HG03045 (cell line): Measurements from ENCODE around the gene ATCAY.
"Not testable (repeated sequence)": the region's sequence is repeated elsewhere in the genome, so short reads cannot be mapped to it uniquely, and the experiment has no call there.

Source experiments
- ATAC-seq: cut with Tn5 transposase; IDR thresholded peaks from one replicate; pipeline ENCODE4 v1.9.1; 2021; ENCODE audit warnings: mild to moderate bottlenecking, moderate library complexity; ENCODE audit not compliant: unreplicated experiment

The ATCAY gene

GRCh38 chr19:3944018-3944721, 63.7 kb downstream of the ATCAY start:
- no peak for ATAC-seq

GRCh38 chr19:3945838-3946237, 65.4 kb downstream of the ATCAY start:
- ATAC-seq = no peak

DNA sequence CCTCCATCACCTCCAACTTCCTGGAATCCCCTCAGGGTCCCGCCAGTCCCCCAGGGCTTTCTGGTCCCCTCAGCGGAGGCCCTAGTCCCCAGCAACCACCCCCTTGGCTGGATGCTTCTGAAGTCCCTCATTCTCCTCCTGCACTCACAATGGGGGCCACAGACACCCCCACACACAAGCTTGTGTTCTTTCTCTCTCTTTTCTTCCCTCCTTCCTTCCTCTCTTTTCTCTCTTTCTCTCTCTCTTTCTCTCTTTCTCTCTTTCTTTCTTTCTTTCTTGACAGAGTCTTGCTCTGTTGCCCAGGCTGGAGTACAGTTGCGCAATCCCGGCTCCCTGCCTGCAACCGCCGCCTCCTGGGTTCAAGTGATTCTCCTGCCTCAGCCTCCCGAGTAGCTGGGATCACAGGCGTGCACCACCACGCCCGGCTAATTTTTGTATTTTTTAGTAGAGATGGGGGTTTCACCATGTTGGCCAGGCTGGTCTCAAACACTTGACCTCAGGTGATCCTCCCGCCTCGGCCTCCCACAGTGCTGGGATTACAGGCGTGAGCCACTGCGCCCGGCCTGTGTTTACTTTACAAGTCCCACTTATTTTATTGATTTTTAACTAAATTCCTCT, 66.9 kb downstream of the ATCAY start:
- not testable (repeated sequence) for ATAC-seq

- ATAC-seq = no peak
Observed at GRCh38 chr19:3949294-3949693, 68.8 kb downstream of the ATCAY start.

- no peak for ATAC-seq
Observed at GRCh38 chr19:3949997-3950859, 69.7 kb downstream of the ATCAY start.

- no peak for ATAC-seq
Observed at GRCh38 chr19:3950871-3951861, 70.7 kb downstream of the ATCAY start.

- ATAC-seq = not testable (repeated sequence)
Observed at GRCh38 chr19:3952755-3953276, 72.3 kb downstream of the ATCAY start.

GRCh38 chr19:3954107-3954506, 73.6 kb downstream of the ATCAY start:
- ATAC-seq = no peak

DNA sequence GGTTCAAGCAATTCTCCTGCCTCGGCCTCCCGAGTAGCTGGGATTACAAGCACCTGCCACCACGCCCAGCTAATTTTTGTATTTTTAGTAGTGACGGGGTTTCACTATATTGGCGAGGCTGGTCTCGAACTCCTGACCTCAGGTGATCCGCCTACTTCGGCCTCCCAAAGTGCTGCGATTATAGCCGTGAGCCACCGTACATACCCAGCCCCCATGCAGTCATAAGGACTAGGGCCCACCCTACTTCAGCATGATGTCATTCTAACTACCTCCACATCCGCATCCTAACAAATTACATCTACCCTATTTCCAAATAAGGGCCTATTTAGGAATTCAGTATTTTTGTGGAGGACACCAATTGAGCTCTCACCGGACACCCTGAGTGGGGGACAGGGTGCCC, 74.8 kb downstream of the ATCAY start:
- not testable (repeated sequence) for ATAC-seq

GRCh38 chr19:3955688-3956087, 75.2 kb downstream of the ATCAY start:
- ATAC-seq = no peak

GRCh38 chr19:3958836-3959765, 78.6 kb downstream of the ATCAY start:
- ATAC-seq = no peak

DNA sequence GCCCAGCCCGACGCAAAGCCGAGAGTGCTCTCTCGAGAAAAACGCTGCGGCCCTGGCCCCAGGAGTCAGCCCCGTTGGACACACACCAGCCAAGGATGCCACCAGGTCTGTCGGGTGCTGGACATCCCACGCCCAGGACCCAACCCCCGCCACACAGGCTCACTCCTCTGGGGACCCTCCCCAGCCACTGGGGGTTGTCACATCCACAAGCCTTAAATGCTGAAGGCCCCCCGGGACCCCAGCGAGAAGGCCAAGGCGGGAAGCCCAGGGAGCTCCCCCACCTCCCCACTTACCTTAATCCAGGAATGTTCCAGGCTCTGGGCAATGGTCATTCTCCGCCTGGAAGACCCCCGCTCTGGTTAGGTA, 79.3 kb downstream of the ATCAY start:
- ATAC-seq = no peak

DNA sequence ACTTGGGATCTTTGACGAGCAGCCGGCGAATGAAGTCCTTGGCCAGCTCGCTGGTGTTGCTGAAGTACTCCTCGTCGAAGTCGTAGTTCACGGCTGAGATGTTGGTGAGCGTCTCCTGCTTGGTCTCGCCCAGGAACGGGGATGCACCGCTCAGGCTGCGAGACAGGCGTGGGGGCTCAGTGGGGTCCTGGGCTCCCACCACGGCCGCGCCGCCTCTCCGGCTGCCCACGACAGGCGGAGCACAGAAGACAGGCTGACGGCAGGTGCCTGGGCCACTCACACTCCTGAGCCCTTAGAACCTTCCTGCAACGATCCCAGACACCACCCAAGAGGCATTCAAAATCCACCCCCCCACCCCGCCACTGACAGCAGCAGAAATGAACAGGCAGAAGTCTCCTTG, 80.5 kb downstream of the ATCAY start:
- ATAC-seq = no peak

DNA sequence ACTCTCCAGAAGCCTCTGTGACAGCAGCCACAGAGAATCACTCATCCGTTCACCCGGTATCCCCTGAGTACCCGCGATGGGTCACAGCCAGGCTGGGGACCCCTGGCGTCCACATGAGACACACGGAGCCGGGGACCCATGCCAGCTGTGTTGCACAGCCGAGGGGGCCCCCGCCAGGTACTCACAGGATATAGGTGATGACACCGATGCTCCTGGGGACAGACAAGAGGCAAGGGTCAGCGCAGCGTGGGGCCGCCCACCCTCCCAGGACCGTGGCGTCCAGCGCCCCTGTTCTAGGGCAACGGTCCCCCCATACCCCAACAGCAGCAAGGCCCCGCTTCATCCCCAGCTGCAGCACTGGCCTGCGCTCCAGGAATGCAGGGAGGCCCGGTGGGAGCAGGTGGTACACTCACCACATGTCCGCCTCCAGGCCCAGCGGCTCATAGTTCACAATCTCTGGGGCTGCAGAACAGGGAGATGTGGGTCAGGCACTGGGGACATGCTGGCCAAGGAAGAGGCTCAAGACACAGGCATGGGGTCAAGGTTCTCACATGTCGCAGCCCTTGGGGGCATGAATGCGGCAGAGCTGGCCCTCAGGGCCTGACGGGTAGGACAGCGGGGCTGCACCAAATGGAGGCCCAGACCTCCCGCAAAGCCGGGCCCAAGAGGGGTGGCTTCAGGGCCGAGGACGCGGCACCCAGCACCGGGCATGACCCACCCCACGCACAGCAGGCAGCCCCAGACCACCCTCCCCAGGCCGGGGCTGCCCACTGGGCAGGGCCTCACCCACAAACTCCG, 83.2 kb downstream of the ATCAY start:
- no peak for ATAC-seq

GRCh38 chr19:3964256-3965194, 84.0 kb downstream of the ATCAY start:
- no peak for ATAC-seq

- ATAC-seq = no peak
Observed at GRCh38 chr19:3966051-3967017, 85.8 kb downstream of the ATCAY start.
